ENCODE data around the gene RICTOR.
A peak's percentile ranks its signal among the peaks of the same experiment; 100 is the strongest.

Gene RICTOR

GRCh38 chr5:39074017-39074814 is at the start of gene RICTOR:
Gene RICTOR (minus strand): TSS chr5:39074399. CDS start chr5:39074377, 22 bp downstream.
- peak; percentile 88 for DNase-seq (ENCODE audit: low read depth)

- no peak for DNase-seq (ENCODE audit: low read depth)
Observed at GRCh38 chr5:39121922-39122321, 47.7 kb upstream of the RICTOR start.

GRCh38 chr5:39121315-39121714 is 47.1 kb upstream of the RICTOR start:
- no peak for DNase-seq (ENCODE audit: low read depth)

- DNase-seq (ENCODE audit: low read depth), result no peak
Observed at GRCh38 chr5:39120052-39120420, 45.8 kb upstream of the RICTOR start.

- no peak for DNase-seq (ENCODE audit: low read depth)
Observed at GRCh38 chr5:39119404-39120051, 45.3 kb upstream of the RICTOR start.

- no peak for DNase-seq (ENCODE audit: low read depth)
Observed at GRCh38 chr5:39118638-39119037, 44.4 kb upstream of the RICTOR start.

GRCh38 chr5:39117401-39117800 is 43.2 kb upstream of the RICTOR start:
- DNase-seq (ENCODE audit: low read depth), result no peak

GRCh38 chr5:39116344-39117170 is 42.4 kb upstream of the RICTOR start:
- DNase-seq (ENCODE audit: low read depth), result no peak

GRCh38 chr5:39115644-39116343 is 41.6 kb upstream of the RICTOR start:
- DNase-seq (ENCODE audit: low read depth), result no peak

- no peak for DNase-seq (ENCODE audit: low read depth)
Observed at GRCh38 chr5:39114155-39114554, 40.0 kb upstream of the RICTOR start.

- DNase-seq (ENCODE audit: low read depth), result no peak
Observed at GRCh38 chr5:39113354-39113953, 39.3 kb upstream of the RICTOR start.

- DNase-seq (ENCODE audit: low read depth), result no peak
Observed at GRCh38 chr5:39109606-39110005, 35.4 kb upstream of the RICTOR start.

- no peak for DNase-seq (ENCODE audit: low read depth)
Observed at GRCh38 chr5:39108987-39109386, 34.8 kb upstream of the RICTOR start.

GRCh38 chr5:39107350-39107749 is 33.2 kb upstream of the RICTOR start:
- DNase-seq (ENCODE audit: low read depth), result no peak

GRCh38 chr5:39106322-39106721 is 32.1 kb upstream of the RICTOR start:
- no peak for DNase-seq (ENCODE audit: low read depth)

- no peak for DNase-seq (ENCODE audit: low read depth)
Observed at GRCh38 chr5:39104221-39104620, 30.0 kb upstream of the RICTOR start.

GRCh38 chr5:39102684-39103155 is 28.5 kb upstream of the RICTOR start:
- no peak for DNase-seq (ENCODE audit: low read depth)

- no peak for DNase-seq (ENCODE audit: low read depth)
Observed at GRCh38 chr5:39100851-39101396, 26.7 kb upstream of the RICTOR start.

GRCh38 chr5:39100301-39100850 is 26.2 kb upstream of the RICTOR start:
- no peak for DNase-seq (ENCODE audit: low read depth)

- no peak for DNase-seq (ENCODE audit: low read depth)
Observed at GRCh38 chr5:39099831-39100230, 25.6 kb upstream of the RICTOR start.

- DNase-seq (ENCODE audit: low read depth), result no peak
Observed at GRCh38 chr5:39093352-39093751, 19.2 kb upstream of the RICTOR start.
